Central memory CD4-positive, alpha-beta T cell (primary cell): Measurements from ENCODE around the gene POLDIP3.
"Not testable (repeated sequence)": the region's sequence is repeated elsewhere in the genome, so short reads cannot be mapped to it uniquely, and the experiment has no call there.

Experiments used
- DNase-seq: peaks from one replicate; pipeline ENCODE4 v3.0.0; 2022

The POLDIP3 gene

DNA sequence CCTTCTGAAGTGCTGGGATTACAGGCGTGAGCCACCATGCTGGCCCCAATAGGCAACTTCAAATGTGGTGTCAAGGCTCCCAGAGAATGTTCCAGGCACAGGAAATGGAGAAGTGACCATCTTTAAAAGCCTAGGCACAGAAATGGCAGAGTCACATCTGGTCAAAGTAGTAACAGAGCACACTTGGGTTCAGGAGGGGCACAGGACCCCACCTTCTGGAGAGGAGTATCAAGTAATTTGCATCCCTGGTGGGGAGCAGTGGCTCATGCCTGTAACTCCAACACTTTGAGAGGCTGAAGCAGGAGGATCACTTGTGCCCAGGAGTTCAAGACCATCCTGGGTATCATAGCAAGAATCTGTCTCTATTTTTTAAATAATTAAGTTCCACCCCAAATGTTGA, 31.7 kb downstream of the POLDIP3 start:
- DNase-seq: no peak

DNA sequence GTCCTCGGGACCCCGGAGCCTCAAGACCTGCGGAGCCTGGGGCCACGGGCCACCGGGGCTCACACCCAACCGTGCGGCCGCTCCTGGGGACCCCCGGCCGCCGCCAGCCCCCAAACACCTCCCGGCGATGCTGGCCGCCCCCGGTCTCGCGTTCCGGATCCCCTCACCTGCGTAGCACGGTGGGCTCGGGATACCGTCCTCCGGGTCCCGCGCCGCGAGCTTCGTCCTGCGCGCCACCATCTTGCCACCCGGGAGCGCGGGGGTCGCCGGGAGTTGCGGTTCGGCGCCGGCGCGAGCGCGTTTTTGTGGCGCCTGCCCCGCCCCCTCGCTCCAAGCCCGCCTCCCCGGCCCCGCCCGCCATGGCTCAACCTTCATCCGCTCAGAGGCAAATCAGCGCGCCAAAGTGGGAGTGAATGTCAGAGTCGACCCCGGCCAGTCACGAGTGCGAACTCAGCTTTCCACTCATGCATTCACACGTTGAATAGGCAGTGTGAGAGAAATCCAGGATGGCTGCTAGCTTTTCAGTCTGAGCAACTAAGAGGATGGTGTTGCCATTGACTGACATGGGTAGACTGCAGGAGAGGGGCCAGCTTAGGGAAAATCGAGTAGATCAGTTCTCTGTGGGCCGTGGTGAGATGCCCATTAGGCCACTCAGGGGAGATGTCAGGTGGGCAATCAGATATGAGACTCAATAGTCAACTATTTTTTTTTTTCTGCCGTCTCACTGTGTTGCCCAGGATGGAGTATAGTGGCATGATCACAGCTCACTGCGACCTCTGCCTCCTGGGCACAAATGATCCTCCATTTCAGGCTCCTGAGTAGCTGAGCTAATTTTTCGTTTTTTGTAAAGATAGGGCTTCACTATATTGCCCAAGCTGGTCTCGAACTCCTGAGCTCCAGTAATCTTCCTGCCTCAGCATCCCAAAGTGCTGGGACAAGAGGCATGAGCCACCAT, 32.6 kb downstream of the POLDIP3 start:
- DNase-seq: peak; percentile 76

DNA sequence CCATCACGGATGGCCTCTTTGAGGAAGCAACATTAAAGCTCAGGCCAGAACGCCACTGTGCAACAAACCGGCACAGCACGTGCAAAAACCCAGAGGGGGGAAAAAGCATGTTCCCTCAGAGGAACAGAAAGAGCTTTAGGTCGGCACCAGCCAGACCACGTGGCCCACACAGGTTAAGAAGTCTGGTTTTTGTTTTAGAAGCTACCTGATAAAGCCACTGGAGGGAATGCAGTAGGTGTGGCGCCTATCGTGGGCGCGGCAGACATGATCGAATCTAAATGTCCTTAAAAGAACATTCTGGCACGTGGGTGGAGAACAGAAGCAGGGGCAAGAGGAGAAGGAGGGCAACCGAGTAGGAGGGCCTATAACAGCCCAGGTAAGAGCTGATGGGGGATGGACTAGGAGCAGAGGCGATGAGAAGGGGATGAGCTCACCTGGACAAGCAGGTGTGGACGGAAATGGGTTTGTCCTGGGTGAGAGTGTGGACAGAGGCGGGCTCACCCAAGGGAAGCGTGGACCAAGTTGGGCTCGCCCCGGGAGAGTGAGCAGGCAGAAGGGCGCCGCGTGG, 33.4 kb downstream of the POLDIP3 start:
- not testable (repeated sequence) for DNase-seq

DNA sequence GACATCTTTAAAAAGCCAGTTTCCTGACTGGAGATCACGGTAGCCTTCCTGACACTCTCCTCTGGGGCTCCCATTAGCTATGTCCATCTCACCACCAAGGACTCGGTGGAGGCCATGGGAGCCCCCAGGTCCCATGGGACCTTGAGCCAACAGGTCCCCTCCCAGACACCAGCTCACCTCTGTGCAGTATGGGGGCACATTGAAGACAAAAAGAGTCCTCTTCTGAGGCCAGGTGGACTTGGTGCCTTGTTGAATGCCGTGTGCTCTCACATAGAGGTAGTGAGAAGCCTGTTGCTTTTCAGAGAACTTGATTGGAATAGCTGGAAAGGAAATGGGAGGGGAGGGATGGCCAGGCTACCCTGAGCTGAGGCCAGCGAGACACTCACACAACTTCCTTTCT, 34.6 kb downstream of the POLDIP3 start:
- DNase-seq: not testable (repeated sequence)

DNA sequence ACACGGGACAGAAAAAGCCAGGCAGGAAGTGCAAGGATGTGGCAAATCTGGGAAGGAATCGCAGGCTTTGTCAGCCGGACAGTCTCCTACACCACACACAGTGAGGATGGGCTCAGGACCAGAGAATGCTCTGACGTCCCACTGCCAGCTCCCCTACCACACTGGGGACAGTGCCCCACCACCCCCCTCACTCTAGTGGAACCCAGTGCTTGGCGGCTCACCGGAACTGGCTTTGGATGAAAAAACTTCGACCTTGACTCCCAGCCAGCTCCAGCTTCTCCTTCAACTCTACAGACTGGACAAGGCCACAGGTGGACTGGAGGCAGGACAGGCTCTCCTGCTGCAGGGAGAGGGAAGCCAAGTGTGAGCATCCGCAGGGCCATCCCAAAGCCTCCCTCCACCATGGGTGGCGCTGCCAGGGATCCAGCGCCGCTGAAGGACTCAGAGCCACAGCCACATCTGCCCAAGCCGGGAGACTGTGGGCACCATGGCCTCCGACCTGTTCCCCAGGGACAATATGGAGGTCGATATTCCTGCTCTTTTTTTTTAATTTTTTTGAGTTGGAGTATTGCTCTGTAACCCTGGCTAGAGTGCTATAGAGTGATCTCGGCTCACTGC, 37.0 kb downstream of the POLDIP3 start:
- DNase-seq: no peak

DNA sequence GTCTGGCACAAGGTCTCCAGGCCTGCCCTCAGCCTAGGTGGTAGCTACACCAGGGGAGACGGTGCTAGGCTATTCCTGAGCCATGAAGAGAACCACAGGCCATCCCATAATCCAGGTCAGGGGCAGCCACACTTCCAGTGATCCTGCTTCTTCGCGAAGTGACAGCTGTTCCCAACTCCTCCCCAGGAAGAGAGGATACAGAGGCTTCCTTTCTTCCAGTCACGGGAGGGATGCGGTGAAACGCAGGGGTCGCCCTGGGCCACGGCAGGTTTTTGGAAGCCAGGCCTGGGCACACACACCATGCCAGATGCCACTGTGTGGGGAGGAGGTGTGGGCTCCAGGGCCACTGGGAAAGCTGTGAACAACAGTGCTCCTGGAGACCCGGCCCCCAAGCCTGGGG, 37.5 kb downstream of the POLDIP3 start:
- DNase-seq: not testable (repeated sequence)

DNA sequence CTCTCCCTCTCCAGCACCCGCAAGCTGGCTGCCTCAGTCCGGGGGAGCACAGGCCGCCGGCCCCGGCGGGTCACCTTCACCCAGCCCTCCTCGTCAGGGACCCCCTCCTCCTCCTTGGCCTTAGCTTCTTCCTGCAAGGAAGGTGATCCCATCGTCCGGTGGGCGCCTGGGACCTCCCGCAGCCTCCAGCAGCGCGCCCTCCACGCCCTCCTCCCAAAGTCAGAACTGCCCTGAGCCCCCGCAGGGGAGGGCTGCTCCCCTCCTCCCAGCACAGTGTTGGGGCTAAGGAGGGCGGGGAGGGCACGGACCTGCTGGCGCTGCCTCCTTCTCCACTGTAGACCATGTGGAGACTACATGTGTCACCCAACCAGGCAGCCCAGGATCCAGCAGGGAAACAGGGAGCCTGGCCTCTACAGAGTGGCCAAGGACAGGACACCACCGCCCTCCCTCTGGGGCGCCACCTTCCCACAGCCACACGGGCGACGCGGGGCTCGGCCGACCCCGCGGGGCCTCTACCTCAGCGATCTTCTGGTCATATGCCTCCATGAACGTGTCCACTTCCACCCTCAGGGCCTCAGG, 38.6 kb downstream of the POLDIP3 start:
- DNase-seq: not testable (repeated sequence)

DNA sequence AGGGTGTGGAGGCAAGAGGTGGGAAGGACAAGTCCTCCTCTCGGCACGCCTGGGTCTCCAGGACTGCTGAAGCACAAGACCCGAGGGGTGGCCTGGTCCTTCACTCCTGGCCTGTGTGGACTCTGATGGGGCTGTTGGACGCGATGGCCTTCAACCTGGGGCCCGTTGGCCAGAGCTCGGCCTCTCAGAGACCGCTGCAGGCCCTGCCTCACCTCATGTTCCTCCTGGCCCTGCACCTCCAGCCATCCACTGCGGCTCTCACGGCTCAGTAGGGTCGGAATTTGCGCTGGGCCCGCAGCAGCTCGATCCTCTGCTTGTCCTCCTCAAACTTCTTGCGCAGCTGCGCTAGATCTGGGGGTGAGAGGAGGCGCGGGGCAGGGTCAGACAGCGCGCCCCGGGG, 40.2 kb downstream of the POLDIP3 start:
- not testable (repeated sequence) for DNase-seq

DNA sequence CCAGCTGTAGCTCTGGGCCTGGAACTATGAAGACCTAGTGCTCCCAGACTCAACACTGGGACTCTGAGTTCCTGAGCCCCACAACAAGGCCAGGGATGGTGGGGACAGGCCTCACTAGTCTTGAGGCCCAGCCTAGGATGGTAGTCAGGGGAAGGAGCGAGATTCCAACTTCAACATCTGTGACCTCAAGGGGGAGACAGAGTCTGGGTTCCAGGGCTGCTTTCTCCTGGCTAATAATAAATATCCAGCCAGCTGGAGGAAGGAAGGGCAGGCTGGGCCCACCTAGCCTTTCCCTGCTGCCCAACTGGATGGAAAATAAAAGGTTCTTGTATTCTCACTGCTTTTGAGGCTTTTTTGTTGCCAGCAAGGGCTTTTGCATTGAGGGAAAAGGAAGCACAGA, 40.6 kb downstream of the POLDIP3 start:
- DNase-seq: not testable (repeated sequence)

DNA sequence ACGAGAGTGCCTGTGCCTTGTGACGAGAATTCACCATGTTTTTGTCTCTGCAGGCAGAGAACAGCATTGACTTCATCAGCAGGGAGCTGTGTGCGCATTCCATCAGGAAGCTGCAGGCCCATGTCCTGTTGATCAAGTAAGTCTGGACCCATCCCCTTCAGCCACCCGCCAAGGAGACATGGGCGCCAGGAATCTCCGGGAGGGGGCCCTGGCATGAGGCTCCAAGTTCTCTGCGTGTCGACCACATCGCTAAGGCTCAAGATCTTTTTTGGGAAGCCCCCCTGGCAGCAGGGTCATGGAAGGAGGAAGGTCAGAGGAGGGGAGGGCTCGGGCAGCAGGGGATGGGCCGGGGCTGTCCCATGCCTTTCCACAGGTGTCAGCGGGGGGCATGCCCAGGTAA, 43.6 kb downstream of the POLDIP3 start:
- DNase-seq: not testable (repeated sequence)

DNA sequence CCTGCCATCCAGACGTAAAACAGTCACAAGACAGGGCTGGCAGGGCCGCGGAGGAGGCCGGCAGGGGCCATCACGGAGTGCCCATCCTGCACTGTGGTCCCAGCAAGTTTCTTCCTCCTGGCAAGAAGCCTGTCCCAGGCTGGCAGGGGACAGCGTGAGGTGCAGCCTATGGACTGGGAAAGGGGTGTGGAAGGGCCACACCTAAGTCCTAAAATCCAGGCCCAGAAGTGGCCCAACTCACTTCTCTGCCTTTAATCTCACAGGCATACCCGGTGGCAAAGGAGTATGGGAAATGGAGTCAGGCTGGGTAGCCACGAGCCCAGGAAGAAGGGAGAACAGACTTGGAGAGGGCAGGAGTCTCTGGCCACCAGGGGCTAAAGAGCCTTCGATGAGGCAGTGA, 44.1 kb downstream of the POLDIP3 start:
- not testable (repeated sequence) for DNase-seq

DNA sequence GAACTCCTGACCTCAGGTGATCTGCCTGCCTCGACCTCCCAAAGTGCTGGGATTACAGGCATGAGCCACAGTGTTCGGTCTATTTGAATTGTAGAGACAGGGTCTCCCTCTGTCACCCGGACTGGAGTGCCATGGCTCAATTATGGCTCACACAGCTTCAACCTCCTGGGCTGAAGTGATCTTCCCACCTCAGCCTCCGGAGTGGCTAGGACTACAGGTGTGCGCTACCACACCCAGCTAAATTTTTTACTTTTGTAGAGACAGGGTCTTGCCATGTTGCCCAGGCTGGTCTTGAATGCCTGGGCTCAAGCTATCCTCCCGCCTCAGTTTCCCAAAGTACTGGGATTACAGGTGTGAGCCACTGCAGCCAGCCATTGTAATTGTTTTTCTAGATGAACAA, 46.7 kb downstream of the POLDIP3 start:
- not testable (repeated sequence) for DNase-seq

DNA sequence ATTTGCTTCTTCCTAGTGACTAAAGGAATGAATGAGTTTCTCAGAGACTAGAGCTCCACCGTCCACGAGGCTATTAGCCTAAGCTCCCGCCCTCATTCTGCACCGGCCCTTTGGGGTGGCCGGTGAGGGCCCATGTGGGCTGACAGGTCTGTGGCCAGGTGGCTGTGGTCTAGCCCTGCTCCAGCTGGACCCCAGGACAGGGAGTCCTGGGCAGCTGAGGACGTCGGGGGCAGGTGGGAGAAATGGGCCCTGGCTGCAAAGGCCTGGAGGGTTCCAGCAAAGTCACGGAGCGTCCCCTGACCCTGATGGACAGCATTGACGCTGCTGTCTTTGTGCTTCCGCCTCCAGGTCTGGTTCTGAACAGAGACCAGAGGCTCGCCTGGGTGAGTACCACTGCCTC, 48.7 kb downstream of the POLDIP3 start:
- DNase-seq: no peak

DNA sequence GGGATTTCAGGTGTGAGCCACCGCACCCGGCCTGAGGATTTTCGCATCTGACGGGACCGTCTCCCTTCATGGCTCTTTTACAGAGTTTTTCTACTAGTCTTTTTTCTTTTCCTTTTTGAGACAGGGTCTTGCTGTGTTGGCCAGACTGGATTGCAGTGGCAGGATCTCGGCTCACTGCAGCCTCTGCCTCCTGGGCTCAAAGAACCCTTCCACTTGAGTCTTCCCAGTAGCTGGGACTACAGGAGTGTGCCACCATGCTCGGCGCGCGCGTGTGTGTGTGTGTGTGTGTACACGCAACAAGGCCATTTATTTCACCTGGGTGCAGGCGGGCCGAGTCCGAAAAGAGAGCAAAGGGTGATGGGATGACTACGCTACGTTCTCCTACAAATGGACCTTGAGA, 50.0 kb downstream of the POLDIP3 start:
- no peak for DNase-seq

DNA sequence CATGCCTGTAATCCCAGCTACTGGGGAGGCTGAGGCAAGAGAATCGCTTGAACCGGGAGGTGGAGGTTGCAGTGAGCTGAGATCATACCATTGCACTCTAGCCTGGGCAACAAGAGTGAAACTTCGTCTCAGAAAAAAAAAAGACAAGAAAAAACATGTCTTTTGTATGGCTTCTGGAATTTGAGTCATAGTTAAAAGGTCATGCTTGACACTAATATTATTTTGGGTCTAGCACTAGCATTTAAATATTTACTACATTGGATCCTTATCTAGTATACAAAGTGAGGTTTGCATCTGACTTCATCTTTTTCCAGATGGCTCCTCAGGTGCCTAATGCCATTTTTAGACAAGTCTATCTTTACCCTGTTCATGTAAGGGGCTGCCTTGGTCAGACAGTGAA, 50.7 kb downstream of the POLDIP3 start:
- DNase-seq: not testable (repeated sequence)

DNA sequence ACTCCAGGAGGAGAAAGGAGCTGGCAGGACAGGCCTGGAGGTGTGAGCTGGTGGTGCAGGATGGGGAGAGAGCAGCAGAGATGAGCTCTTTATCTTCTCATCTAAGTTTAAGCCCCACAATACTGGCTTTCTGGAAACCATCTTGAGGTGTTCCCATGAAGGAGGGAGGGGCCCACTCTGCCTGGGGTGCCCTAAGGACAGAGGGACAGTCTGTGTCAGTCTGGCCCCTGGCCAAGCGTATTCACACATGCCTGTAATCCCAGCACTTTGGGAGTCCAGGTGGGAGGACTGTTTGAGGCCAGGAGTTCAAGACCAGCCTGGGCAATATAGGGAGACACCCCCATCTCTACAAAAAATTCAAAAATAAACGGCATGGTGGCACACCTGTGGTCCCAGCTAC, 52.0 kb downstream of the POLDIP3 start:
- no peak for DNase-seq

DNA sequence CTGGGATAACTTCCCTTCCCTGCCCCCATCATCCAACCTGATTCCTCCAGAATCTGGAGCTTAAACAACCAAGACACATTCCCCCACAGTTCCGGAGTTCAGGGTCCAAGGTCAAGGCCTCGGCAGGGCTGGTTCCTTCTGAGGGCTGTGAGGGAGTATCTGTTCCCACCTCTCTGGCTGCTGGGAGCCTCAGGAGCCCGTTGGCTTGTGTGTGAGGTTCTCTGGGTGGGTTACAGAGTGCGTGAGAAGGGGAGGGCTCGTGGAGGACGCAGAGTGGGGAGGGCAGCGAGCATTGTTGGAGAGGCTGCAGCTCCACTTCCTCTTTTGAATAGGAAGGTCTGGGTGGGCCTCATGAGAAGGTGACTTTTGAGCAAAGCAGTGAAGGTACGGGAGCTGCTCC, 52.4 kb downstream of the POLDIP3 start:
- no peak for DNase-seq

DNA sequence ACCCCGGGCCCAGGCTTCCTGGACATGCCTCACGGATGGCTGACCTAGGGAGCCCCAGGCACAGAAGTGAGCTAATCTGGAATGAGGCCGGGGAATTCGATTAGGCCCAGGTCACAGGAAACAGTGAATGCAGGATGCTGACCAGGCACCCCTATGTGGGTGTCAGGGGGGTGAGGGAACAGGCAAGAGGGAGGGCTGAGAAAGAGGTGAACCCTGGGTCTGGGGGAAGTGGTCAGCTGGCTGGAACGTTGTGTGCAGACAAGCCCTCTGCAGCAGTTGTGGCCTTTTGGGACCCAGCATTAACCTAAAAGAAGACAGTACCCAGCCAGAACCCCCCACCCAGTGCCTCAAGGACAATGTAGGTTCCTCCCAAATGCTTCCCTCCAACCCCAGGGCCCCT, 52.8 kb downstream of the POLDIP3 start:
- DNase-seq: no peak

DNA sequence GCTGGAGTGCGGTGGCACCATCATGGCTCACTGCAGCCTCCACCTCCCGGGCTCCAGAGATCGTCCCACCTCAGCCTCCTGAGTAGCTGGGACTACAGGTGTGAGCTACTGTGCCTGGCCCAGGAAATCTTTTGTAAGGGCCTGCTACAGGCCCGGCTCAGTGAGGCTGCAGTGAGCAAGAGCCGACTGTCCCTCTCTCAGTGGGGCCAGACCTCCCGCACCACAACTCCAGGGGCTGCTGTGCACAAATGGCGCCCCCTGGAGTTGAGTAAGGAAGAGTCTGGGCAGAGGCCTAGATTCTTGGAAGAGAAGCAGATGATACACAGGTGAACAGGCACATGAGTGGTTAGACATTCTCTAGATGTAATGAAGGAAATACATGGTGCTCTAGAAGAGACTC, 53.9 kb downstream of the POLDIP3 start:
- DNase-seq: no peak

DNA sequence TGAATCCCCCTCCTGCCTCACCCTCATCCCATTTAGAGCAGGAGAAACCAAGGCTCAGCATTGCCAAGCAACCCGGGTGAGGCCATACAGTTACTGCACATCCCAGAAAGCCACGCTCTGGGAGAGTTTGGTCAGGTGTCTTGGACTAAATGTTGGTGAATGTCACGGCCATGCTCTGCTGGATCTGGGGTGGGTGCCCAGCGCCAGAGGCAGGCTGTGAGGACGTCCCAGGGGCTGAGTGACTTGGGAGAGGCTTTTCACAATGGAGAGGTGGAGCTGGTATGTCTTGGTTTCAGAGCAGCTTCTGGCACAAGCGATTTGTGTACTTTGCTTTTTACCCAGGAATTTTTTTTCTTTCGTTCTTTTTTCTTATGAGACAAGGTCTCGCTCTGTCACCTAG, 54.3 kb downstream of the POLDIP3 start:
- no peak for DNase-seq

DNA sequence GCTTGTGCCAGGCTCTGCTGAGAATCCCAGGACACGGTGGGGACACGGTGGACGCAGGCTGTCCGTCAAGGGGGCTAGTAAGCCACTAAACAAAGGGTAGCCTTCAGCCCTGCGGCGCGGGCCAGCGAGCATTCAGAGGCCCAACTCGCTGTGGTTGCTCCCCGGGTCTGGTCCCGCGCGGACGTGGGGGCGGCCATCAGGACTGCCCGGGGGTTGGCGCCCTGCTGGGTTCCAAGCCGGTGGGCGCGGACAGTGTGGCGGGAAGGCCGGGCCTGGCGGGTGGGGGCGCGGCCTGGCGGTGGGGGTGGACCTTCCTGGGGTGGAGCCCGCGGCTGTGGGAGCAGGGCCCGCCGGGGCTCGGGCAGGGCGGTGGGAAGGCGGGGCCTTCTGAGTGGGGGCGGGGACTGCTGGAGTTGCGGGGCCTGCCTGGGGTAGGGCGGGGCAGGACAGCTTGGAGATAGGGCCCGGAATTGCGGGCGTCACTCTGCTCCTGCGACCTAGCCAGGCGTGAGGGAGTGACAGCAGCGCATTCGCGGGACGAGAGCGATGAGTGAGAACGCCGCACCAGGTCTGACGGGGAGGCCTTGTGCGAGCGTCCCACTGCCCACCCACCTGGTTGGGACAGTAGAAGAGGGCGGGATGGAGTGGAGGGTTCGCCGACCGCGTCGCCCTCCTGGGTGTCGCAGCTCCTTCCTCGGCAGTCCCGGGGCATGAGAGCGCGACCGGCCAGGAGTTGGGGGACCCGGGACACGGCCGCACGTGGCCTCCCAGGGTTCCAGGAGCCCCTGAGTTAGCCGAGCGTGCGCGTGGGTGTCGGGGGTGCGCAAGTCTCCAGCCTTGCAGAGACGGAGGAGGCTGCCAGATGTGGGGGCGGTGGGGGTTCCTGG, 61.0 kb downstream of the POLDIP3 start, which contains the start of gene SERHL2:
SERHL2 (plus strand) TSS at position 482 of the 887 bp plus-strand sequence; CDS start at position 547, 65 bp downstream.
- peak; percentile 69 for DNase-seq

DNA sequence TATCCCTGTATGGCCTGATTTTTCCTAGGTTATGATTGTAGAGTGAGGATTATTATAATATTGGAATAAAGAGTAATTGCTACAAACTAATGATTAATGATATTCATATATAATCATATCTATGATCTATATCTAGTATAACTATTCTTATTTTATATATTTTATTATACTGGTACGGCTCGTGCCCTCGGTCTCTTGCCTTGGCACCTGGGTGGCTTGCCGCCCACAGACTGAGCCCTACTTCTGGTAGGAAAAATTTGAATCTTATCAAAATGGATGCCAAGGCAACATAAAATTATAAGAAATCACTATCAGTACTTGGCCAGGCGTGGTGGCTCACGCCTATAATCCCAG, 62.4 kb downstream of the POLDIP3 start:
- DNase-seq: not testable (repeated sequence)
